SK-N-SH (cell line): ENCODE results near the gene ZNRF1.

Source experiments
- EP300 ChIP-seq, 2 experiments: IDR thresholded peaks; 2 replicates each; pipeline versions ENCODE4 v1.4.0 to v1.6.1; 2012; ENCODE audit warnings: borderline replicate concordance in 1 of 2, low read depth in 1 of 2, low read length in 1 of 2
- EZH2phosphoT487 ChIP-seq: fragments of 200-600 bp; sonication (generic); IDR thresholded peaks from 2 replicates; pipeline ENCODE4 v1.6.1; 2017; ENCODE audit warnings: low read depth, mixed run types, mild to moderate bottlenecking, antibody characterized with exemption, moderate library complexity, borderline replicate concordance
- FOXM1 ChIP-seq: IDR thresholded peaks from 2 replicates; pipeline ENCODE4 v1.4.0; 2012; ENCODE audit warnings: low read depth, mild to moderate bottlenecking
- IRF3 ChIP-seq: fragments of 150-350 bp; IDR thresholded peaks from 2 replicates; pipeline ENCODE4 v1.6.1; 2016; ENCODE audit warnings: mild to moderate bottlenecking, low read depth, low read length
- JUND ChIP-seq: IDR thresholded peaks from 2 replicates; pipeline ENCODE4 v1.4.0; 2012
- REST ChIP-seq: IDR thresholded peaks from 2 replicates; pipeline ENCODE4 v1.6.1; 2012; ENCODE audit warnings: mild to moderate bottlenecking, low read depth, low read length, moderate library complexity
- RXRA ChIP-seq: IDR thresholded peaks from 2 replicates; pipeline ENCODE4 v1.4.0; 2012; ENCODE audit warnings: low read depth, mild to moderate bottlenecking, borderline replicate concordance
- SIN3A ChIP-seq: IDR thresholded peaks from 2 replicates; pipeline ENCODE4 v1.6.1; 2012; ENCODE audit warnings: low read depth, mild to moderate bottlenecking, low read length, moderate library complexity, borderline replicate concordance
- TF ChIP-seq, protein P1 (sequence below): fragments of 200-600 bp; sonication (generic); IDR thresholded peaks from 2 replicates; pipeline ENCODE4 v1.6.1; 2017; ENCODE audit warnings: antibody characterized with exemption, mild to moderate bottlenecking, moderate library complexity

DNA sequence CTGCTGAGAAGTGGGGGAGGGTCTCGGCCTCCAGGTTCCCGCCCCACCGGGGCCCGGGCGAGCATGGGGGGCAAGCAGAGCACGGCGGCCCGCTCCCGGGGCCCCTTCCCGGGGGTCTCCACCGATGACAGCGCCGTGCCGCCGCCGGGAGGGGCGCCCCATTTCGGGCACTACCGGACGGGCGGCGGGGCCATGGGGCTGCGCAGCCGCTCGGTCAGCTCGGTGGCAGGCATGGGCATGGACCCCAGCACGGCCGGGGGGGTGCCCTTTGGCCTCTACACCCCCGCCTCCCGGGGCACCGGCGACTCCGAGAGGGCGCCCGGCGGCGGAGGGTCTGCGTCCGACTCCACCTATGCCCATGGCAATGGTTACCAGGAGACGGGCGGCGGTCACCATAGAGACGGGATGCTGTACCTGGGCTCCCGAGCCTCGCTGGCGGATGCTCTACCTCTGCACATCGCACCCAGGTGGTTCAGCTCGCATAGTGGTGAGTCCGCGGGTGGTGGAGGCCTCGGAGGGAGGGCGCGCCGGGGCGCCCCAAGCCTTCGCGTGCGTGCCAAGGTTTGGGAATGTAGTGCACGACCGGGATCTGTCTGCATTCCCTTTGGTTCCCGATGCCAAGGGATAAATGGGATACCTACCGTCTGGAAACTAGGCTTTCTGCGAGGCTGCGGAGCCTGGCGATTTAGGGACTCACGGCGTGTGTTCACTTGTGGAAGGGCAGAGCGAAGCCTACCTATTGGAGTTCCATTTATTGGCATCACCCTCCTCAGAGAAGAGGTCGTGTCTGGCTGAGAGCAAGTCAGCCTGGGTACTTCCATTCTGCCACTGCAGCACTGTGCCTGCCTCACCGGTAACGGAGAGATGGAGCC is 1.0 kb downstream of the ZNRF1 start:
- TF ChIP-seq REST (no peak), RXRA (no peak), IRF3 (no peak), JUND (no peak), EZH2phosphoT487 (no peak), SIN3A (no peak), FOXM1 (no peak), EP300 (IDR thresholded peaks at IDR 0.05; ENCODE audit: borderline replicate concordance in 1 of 2, low read depth in 1 of 2, low read length in 1 of 2) (no peak)
- TF ChIP-seq, protein P1, sequence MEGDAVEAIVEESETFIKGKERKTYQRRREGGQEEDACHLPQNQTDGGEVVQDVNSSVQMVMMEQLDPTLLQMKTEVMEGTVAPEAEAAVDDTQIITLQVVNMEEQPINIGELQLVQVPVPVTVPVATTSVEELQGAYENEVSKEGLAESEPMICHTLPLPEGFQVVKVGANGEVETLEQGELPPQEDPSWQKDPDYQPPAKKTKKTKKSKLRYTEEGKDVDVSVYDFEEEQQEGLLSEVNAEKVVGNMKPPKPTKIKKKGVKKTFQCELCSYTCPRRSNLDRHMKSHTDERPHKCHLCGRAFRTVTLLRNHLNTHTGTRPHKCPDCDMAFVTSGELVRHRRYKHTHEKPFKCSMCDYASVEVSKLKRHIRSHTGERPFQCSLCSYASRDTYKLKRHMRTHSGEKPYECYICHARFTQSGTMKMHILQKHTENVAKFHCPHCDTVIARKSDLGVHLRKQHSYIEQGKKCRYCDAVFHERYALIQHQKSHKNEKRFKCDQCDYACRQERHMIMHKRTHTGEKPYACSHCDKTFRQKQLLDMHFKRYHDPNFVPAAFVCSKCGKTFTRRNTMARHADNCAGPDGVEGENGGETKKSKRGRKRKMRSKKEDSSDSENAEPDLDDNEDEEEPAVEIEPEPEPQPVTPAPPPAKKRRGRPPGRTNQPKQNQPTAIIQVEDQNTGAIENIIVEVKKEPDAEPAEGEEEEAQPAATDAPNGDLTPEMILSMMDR, result peak; percentile 20; the same call in 1 of the 2 replicates
